ENCODE data around the gene CALCOCO2.

Gene CALCOCO2

DNA sequence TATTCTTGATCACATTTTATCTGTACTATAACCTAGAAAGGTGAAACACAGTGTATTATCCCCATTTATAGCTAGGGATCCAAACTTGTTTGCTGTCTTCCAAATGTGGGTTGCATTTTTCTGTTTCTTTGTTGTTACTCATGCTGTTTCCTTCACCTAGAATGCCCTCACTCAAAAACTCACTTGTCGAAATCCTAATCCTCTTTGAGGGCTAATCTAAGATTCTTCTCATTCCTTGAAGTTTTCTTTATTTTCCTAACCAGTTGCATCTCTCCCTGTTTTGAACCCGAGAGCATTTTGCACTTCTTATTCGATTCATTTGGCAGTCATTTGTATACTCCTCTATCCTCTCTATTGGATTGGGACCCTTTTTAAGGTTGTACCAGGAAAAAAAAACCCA is 9.6 kb downstream of the CALCOCO2 start:
- H3K9me2 ChIP-seq (ENCODE audit: low read depth, low read length), result no peaks in the 10 kb centered on the region
- H3K27ac ChIP-seq (ENCODE audit: low read depth, low read length, poor library complexity, severe bottlenecking), result no peak overlapping the region
- H2AFZ ChIP-seq (ENCODE audit: low read length), result no peak overlapping the region
- H3K27me3 ChIP-seq (ENCODE audit: insufficient read depth, low read length), result no peaks in the 10 kb centered on the region
- peaks cover 6% of the 10 kb centered on the region for H3K4me1 ChIP-seq (ENCODE audit: insufficient read depth, low read length, severe bottlenecking)
- no peak overlapping the region for H3K9ac ChIP-seq (ENCODE audit: low read length)
- TF ChIP-seq EZH2 (IDR thresholded peaks at IDR 0.05; ENCODE audit: borderline replicate concordance, low read length), result no peak
- TF ChIP-seq, protein P1, sequence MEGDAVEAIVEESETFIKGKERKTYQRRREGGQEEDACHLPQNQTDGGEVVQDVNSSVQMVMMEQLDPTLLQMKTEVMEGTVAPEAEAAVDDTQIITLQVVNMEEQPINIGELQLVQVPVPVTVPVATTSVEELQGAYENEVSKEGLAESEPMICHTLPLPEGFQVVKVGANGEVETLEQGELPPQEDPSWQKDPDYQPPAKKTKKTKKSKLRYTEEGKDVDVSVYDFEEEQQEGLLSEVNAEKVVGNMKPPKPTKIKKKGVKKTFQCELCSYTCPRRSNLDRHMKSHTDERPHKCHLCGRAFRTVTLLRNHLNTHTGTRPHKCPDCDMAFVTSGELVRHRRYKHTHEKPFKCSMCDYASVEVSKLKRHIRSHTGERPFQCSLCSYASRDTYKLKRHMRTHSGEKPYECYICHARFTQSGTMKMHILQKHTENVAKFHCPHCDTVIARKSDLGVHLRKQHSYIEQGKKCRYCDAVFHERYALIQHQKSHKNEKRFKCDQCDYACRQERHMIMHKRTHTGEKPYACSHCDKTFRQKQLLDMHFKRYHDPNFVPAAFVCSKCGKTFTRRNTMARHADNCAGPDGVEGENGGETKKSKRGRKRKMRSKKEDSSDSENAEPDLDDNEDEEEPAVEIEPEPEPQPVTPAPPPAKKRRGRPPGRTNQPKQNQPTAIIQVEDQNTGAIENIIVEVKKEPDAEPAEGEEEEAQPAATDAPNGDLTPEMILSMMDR (IDR thresholded peaks at IDR 0.05; ENCODE audit: low read length), result no peak
- H3K36me3 ChIP-seq (ENCODE audit: insufficient read depth, low read length), result no peaks in the 10 kb centered on the region
- no peak overlapping the region for H3K4me3 ChIP-seq (ENCODE audit: low read depth, low read length, poor library complexity, severe bottlenecking)
- H3K9me3 ChIP-seq (ENCODE audit: low read length), result no peaks in the 10 kb centered on the region
- no peaks in the 10 kb centered on the region for H3F3A ChIP-seq (ENCODE audit: insufficient read depth, low read length)
- H4K20me1 ChIP-seq (ENCODE audit: insufficient read depth, low read length), result no peaks in the 10 kb centered on the region
- no peaks in the 10 kb centered on the region for H3K79me2 ChIP-seq (ENCODE audit: insufficient read depth, low read length)
- no peak overlapping the region for H3K4me2 ChIP-seq (ENCODE audit: low read length)

DNA sequence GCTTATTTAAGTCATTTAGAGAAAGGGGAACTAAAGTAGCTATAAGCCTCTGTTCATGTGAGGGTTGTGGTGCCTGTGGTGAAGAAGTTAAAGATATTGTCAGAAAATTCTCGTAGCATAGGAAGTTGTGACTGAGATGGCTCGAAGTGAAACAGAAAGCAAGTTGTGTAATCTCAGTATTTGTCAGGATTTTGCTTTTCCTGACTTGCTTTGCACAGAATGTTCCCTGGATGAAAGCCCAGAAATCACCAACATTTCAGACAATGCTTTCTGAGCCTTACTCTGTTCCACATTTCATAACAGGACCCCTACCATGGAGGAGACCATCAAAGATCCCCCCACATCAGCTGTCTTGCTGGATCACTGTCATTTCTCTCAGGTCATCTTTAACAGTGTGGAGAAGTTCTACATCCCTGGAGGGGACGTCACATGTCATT is 10.6 kb downstream of the CALCOCO2 start:
- Histone ChIP-seq H3K36me3 (ENCODE audit: insufficient read depth, low read length) (no peaks in the 10 kb centered on the region), H3K9me3 (ENCODE audit: low read length) (no peaks in the 10 kb centered on the region), H3K4me1 (ENCODE audit: insufficient read depth, low read length, severe bottlenecking) (peaks cover 6% of the 10 kb centered on the region), H3K4me2 (ENCODE audit: low read length) (peak overlapping the region; percentile 42), H3K79me2 (ENCODE audit: insufficient read depth, low read length) (no peaks in the 10 kb centered on the region), H3K27me3 (ENCODE audit: insufficient read depth, low read length) (no peaks in the 10 kb centered on the region), H3K27ac (ENCODE audit: low read depth, low read length, poor library complexity, severe bottlenecking) (no peak overlapping the region), H3K9me2 (ENCODE audit: low read depth, low read length) (no peaks in the 10 kb centered on the region), H4K20me1 (ENCODE audit: insufficient read depth, low read length) (no peaks in the 10 kb centered on the region), H2AFZ (ENCODE audit: low read length) (no peak overlapping the region), H3K9ac (ENCODE audit: low read length) (peak overlapping the region; percentile 8; the same call in 1 of the 2 replicates), H3F3A (ENCODE audit: insufficient read depth, low read length) (no peaks in the 10 kb centered on the region), H3K4me3 (ENCODE audit: low read depth, low read length, poor library complexity, severe bottlenecking) (peak overlapping the region; percentile 14)
- TF ChIP-seq, protein P1 (IDR thresholded peaks at IDR 0.05; ENCODE audit: low read length), result no peak
- TF ChIP-seq EZH2 (IDR thresholded peaks at IDR 0.05; ENCODE audit: borderline replicate concordance, low read length), result no peak

DNA sequence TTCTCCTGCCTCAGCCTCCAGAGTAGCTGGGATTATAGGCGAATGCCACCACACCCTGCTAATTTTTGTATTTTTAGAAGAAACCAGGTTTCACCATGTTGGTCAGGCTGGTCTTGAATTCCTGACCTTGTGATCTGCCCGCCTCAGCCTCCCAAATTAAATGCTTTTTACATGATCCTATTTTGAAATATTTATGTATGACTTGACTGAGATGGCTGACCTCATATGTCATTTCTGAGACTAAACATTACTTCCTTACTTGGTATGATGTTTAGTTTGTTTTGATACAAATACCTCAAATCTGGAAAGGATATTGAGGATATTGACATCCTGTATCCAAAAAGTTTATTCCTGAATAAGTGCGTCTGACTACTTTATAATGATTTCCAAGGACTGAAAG is 11.9 kb downstream of the CALCOCO2 start:
- peaks cover 6% of the 10 kb centered on the region for H3K4me1 ChIP-seq (ENCODE audit: insufficient read depth, low read length, severe bottlenecking)
- H4K20me1 ChIP-seq (ENCODE audit: insufficient read depth, low read length), result no peaks in the 10 kb centered on the region
- H3K27me3 ChIP-seq (ENCODE audit: insufficient read depth, low read length), result no peaks in the 10 kb centered on the region
- H3K79me2 ChIP-seq (ENCODE audit: insufficient read depth, low read length), result no peaks in the 10 kb centered on the region
- no peaks in the 10 kb centered on the region for H3K9me3 ChIP-seq (ENCODE audit: low read length)
- no peak overlapping the region for H3K4me3 ChIP-seq (ENCODE audit: low read depth, low read length, poor library complexity, severe bottlenecking)
- H2AFZ ChIP-seq (ENCODE audit: low read length), result no peak overlapping the region
- no peak overlapping the region for H3K4me2 ChIP-seq (ENCODE audit: low read length)
- H3K9ac ChIP-seq (ENCODE audit: low read length), result no peak overlapping the region
- TF ChIP-seq, protein P1 (IDR thresholded peaks at IDR 0.05; ENCODE audit: low read length), result no peak
- no peak for TF ChIP-seq EZH2 (IDR thresholded peaks at IDR 0.05; ENCODE audit: borderline replicate concordance, low read length)
- H3K36me3 ChIP-seq (ENCODE audit: insufficient read depth, low read length), result no peaks in the 10 kb centered on the region
- H3K9me2 ChIP-seq (ENCODE audit: low read depth, low read length), result no peaks in the 10 kb centered on the region
- no peaks in the 10 kb centered on the region for H3F3A ChIP-seq (ENCODE audit: insufficient read depth, low read length)
- H3K27ac ChIP-seq (ENCODE audit: low read depth, low read length, poor library complexity, severe bottlenecking), result no peak overlapping the region
